Measurements from ENCODE around the gene GPR39.

GRCh38 chr2:132632000-132632649, 215.5 kb downstream of the GPR39 start:
- TF ChIP-seq CTCF (conservative IDR thresholded peaks at IDR 0.05 in 1 of 2, IDR thresholded peaks at IDR 0.05 in 1 of 2; ENCODE audit: low read depth in 1 of 2, low read length in 2 of 2) (no peak), EZH2 (IDR thresholded peaks at IDR 0.05; ENCODE audit: low read length, missing control alignments) (no peak)
